Loucy (cell line): Measurements from ENCODE around the gene RPL41.

Experiments
- H2AFZ ChIP-seq: fragments of 200-600 bp; sonication (generic); 2 replicates; pipeline ENCODE4 v1.6.0; 2016; ENCODE audit warnings: antibody characterized with exemption, mild to moderate bottlenecking, low read length, moderate library complexity
- H3F3A ChIP-seq: fragments of 200-600 bp; 2 replicates; pipeline ENCODE4 v1.6.0; 2016; ENCODE audit warnings: antibody characterized with exemption, low read depth, mild to moderate bottlenecking
- H3K27me3 ChIP-seq: fragments of 200-600 bp; sonication (generic); 2 replicates; pipeline ENCODE4 v1.6.1; 2014; ENCODE audit warnings: low read length, mild to moderate bottlenecking; ENCODE audit not compliant: insufficient read depth, poor library complexity, severe bottlenecking
- H3K36me3 ChIP-seq: fragments of 200-600 bp; sonication (generic); 2 replicates; pipeline ENCODE4 v1.6.1; 2016; ENCODE audit warnings: low read length; ENCODE audit not compliant: insufficient read depth
- H3K4me1 ChIP-seq: fragments of 200-600 bp; sonication (generic); 2 replicates; pipeline ENCODE4 v1.5.1; 2014; ENCODE audit warnings: low read length, mild to moderate bottlenecking; ENCODE audit not compliant: insufficient read depth, poor library complexity, severe bottlenecking
- H3K4me2 ChIP-seq: fragments of 200-600 bp; sonication (generic); 2 replicates; pipeline ENCODE4 v1.6.0; 2014; ENCODE audit warnings: antibody characterized with exemption, low read length, low read depth, mild to moderate bottlenecking; ENCODE audit not compliant: poor library complexity, severe bottlenecking
- H3K4me3 ChIP-seq: fragments of 200-600 bp; sonication (generic); 2 replicates; pipeline ENCODE4 v1.5.1; 2014; ENCODE audit warnings: low read length, mild to moderate bottlenecking, mixed read lengths; ENCODE audit not compliant: poor library complexity, severe bottlenecking
- H3K79me2 ChIP-seq: fragments of 200-600 bp; sonication (generic); 2 replicates; pipeline ENCODE4 v1.6.1; 2014; ENCODE audit warnings: low read length; ENCODE audit not compliant: insufficient read depth
- H3K9ac ChIP-seq: fragments of 200-600 bp; sonication (generic); 2 replicates; pipeline ENCODE4 v1.6.0; 2014; ENCODE audit warnings: mild to moderate bottlenecking, low read depth, low read length, moderate library complexity; ENCODE audit not compliant: poor library complexity, severe bottlenecking
- H3K9me2 ChIP-seq: fragments of 200-600 bp; sonication (generic); replicated peaks from 2 replicates; pipeline ENCODE4 v1.6.1; 2016; ENCODE audit warnings: low read depth, low read length, mixed read lengths
- H3K9me3 ChIP-seq: fragments of 200-600 bp; sonication (generic); 2 replicates; pipeline ENCODE4 v1.6.1; 2014; ENCODE audit warnings: mild to moderate bottlenecking, antibody characterized with exemption, low read length, low read depth; ENCODE audit not compliant: insufficient read depth
- H4K20me1 ChIP-seq: fragments of 200-600 bp; sonication (generic); 2 replicates; pipeline ENCODE4 v1.6.0; 2014; ENCODE audit warnings: antibody characterized with exemption, low read length, mild to moderate bottlenecking; ENCODE audit not compliant: insufficient read depth, poor library complexity, severe bottlenecking
- EZH2phosphoT487 ChIP-seq: fragments of 200-600 bp; IDR thresholded peaks from 2 replicates; pipeline ENCODE4 v1.6.1; 2018; ENCODE audit warnings: antibody characterized with exemption, mild to moderate bottlenecking, moderate library complexity, borderline replicate concordance
- TF ChIP-seq, protein P1 (sequence below): fragments of 200-600 bp; sonication (generic); conservative IDR thresholded peaks from 2 replicates; pipeline ENCODE4 v1.5.1; 2014; ENCODE audit warnings: mild to moderate bottlenecking, antibody characterized with exemption, low read length

RPL41 gene

DNA sequence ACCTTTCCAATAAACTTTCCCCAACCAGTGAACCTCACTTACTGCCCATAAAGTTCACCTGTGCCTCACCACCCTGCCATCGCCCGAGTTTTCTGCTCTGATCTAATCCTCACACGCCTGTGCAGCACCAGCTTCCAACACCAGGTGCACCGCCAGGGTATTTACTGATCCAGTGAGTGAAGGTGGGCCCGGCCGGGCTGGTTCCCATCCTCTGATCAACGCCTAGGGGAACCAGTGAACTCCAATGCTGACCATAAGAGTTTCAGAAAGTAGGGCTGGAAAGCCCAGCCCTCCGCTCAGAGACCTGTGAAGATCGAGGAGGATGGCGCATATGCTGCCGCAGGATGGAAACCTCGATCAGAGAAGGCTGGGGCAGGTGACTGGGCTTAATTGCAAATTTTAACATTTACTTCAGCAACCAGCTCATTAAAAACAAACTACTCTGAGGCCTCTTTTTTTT is 35.3 kb downstream of the RPL41 start:
- Histone ChIP-seq H4K20me1 (no peaks in the 10 kb centered on the region), H3K9ac (peak overlapping the region; percentile 92), H3K4me2 (peak overlapping the region; percentile 84), H3K4me3 (peak overlapping the region; percentile 88), H3F3A (no peaks in the 10 kb centered on the region), H2AFZ (peak overlapping the region; percentile 78), H3K36me3 (no peaks in the 10 kb centered on the region), H3K27me3 (no peaks in the 10 kb centered on the region), H3K4me1 (peaks cover 21% of the 10 kb centered on the region), H3K9me2 (no peaks in the 10 kb centered on the region), H3K9me3 (no peaks in the 10 kb centered on the region), H3K79me2 (peaks cover 26% of the 10 kb centered on the region)
- TF ChIP-seq, protein P1, sequence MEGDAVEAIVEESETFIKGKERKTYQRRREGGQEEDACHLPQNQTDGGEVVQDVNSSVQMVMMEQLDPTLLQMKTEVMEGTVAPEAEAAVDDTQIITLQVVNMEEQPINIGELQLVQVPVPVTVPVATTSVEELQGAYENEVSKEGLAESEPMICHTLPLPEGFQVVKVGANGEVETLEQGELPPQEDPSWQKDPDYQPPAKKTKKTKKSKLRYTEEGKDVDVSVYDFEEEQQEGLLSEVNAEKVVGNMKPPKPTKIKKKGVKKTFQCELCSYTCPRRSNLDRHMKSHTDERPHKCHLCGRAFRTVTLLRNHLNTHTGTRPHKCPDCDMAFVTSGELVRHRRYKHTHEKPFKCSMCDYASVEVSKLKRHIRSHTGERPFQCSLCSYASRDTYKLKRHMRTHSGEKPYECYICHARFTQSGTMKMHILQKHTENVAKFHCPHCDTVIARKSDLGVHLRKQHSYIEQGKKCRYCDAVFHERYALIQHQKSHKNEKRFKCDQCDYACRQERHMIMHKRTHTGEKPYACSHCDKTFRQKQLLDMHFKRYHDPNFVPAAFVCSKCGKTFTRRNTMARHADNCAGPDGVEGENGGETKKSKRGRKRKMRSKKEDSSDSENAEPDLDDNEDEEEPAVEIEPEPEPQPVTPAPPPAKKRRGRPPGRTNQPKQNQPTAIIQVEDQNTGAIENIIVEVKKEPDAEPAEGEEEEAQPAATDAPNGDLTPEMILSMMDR, result peak; percentile 62
- no peak for TF ChIP-seq EZH2phosphoT487

DNA sequence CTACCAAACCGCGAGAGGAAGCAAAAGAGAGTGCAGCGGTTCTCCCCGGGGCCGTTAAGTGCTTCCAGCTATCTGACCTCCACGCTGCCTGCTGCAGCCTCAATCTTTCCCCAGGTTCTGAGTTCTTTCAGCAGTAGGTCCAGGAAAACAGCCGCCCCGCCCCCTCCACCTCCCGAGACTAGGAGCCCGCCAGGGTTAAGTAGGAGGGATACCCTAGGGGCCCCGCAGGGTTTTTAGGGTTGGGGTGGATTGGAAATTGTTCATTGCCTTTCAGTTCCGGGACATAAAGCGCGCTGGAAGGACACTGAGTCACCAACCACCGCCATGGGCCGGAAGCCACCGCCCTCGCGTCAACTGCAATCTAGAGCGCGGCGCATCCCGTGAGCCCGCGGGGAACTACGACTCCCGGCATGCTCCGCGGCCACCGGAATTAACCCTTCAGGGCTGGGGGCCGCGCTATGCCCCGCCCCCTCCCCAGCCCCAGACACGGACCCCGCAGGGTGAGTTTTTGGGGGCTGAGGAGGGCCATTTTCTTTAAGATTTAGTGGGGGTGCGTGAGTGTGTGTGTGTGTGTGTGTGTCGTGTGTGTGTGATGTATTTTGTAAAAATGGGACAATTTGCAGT is 35.8 kb downstream of the RPL41 start, which contains the start of gene MYL6B:
Gene MYL6B (plus strand): TSS at position 456 of the 624 bp plus-strand sequence. CDS start 1,332 bp downstream, outside the sequence.
- peaks cover 32% of the 10 kb centered on the region for H3K79me2 ChIP-seq
- H4K20me1 ChIP-seq, result no peaks in the 10 kb centered on the region
- peak within 1 kb of the TSS; percentile 88 for H3K4me3 ChIP-seq
- peak within 1 kb of the TSS; percentile 78 for H2AFZ ChIP-seq
- TF ChIP-seq EZH2phosphoT487, result no peak
- TF ChIP-seq, protein P1, result no peak
- H3F3A ChIP-seq, result no peaks in the 10 kb centered on the region
- H3K9me2 ChIP-seq, result no peaks in the 10 kb centered on the region
- peak within 1 kb of the TSS; percentile 84 for H3K4me2 ChIP-seq
- no peaks in the 10 kb centered on the region for H3K27me3 ChIP-seq
- H3K4me1 ChIP-seq, result peaks cover 21% of the 10 kb centered on the region
- H3K9ac ChIP-seq, result peak within 1 kb of the TSS; percentile 92
- H3K9me3 ChIP-seq, result no peaks in the 10 kb centered on the region
- no peaks in the 10 kb centered on the region for H3K36me3 ChIP-seq

DNA sequence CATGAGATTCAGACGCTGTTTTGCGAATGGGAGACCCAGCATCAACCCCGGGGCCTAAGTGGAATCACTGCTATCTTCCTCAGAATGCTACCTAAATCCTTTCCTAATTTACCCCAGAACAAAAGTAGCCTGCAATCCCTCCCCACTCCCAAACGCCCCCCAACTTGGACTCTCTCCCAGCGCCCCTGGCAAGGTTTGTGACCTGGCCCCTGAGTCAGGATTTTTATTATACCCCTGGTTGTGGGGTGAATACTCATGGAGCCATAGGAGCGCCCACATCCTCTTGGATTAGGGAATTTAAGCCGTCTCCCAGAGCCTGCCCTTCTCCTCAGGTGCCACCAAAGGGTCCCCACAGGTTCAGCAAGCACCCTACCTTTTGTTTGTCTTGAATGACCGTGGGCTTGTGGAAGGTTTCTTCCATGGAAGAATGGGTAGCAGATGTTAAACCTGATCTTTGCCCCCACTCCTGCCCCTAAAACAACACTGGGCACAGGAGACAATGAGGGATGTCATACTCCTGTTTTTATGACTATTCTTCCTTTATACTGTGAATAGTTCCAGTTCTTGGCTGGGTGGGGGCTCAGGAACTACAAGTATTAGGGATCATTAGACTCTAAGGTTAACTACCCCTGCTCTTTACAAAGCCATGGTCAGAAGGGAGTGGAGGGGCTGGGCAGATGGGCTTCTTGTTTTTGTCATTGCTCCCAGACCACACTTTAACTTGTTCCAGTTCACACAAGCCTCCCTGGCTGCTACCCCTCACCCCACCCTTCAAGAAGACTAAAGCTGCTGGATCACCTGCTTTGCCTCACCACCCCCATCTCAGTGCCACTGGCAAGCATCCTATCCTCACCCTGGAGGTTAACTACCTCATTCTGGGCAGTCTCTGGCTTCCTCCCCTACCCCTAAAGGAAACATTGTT is 36.6 kb downstream of the RPL41 start:
- H3K79me2 ChIP-seq, result peaks cover 34% of the 10 kb centered on the region
- no peaks in the 10 kb centered on the region for H3K36me3 ChIP-seq
- peak overlapping the region; percentile 77 for H3K4me2 ChIP-seq
- peaks cover 21% of the 10 kb centered on the region for H3K4me1 ChIP-seq
- no peaks in the 10 kb centered on the region for H4K20me1 ChIP-seq
- H3K9me2 ChIP-seq, result no peaks in the 10 kb centered on the region
- TF ChIP-seq, protein P1, result no peak
- no peak for TF ChIP-seq EZH2phosphoT487
- no peaks in the 10 kb centered on the region for H3K9me3 ChIP-seq
- H2AFZ ChIP-seq, result peak overlapping the region; percentile 77
- peak overlapping the region; percentile 92 for H3K9ac ChIP-seq
- peak overlapping the region; percentile 88 for H3K4me3 ChIP-seq
- H3K27me3 ChIP-seq, result no peaks in the 10 kb centered on the region
- no peaks in the 10 kb centered on the region for H3F3A ChIP-seq
